Esophagus muscularis mucosa (tissue), 4 donors: Measurements from ENCODE around the gene CYSTM1. TPM values are rescaled to one million over a fixed set of nuclear protein-coding genes. Genes with fewer than 3 reads are reported as not detected.
"Not testable (repeated sequence)": the region's sequence is repeated elsewhere in the genome, so short reads cannot be mapped to it uniquely, and the experiment has no call there.

Experiments
- DNase-seq: peaks from one replicate; pipeline ENCODE4 v3.0.0-alpha.2; 2017; ENCODE audit errors: extremely low spot score
- H3K27ac ChIP-seq, 4 donors: fragments of 200-600 bp; sonication (generic); replicated peaks in 1 of 4; 1 replicate in 3 of 4; 2 replicates in 1 of 4; pipeline ENCODE4 v1.5.1; 2016 to 2019; ENCODE audit warnings: mild to moderate bottlenecking in 1 of 4
- H3K27me3 ChIP-seq, 4 donors: fragments of 200-600 bp; sonication (generic); one replicate each; pipeline versions ENCODE4 v1.5.1 to v1.6.0; 2016 to 2019
- H3K36me3 ChIP-seq, 4 donors: fragments of 200-600 bp; sonication (generic); one replicate each; pipeline ENCODE4 v1.5.1; 2016 to 2019
- H3K4me1 ChIP-seq, 4 donors: fragments of 200-600 bp; sonication (generic); one replicate each; pipeline ENCODE4 v1.5.1; 2016 to 2019
- H3K4me3 ChIP-seq, 4 donors: fragments of 200-600 bp; sonication (generic); 1 replicate in 2 of 4; 2 replicates in 2 of 4; pipeline ENCODE4 v1.5.1; 2016 to 2019; ENCODE audit warnings: mild to moderate bottlenecking in 4 of 4, moderate library complexity in 1 of 4
- H3K9me3 ChIP-seq, 4 donors: fragments of 200-600 bp; sonication (generic); 1 replicate in 3 of 4; 2 replicates in 1 of 4; pipeline ENCODE4 v1.5.1; 2016 to 2019
- CTCF ChIP-seq, 3 experiments: fragments of 200-600 bp in 2 of 3; fragments of 450-650 bp in 1 of 3; sonication (generic) in 2 of 3; IDR thresholded peaks; one replicate each; pipeline ENCODE4 v1.5.1; 2017 to 2019; ENCODE audit warnings: antibody characterized with exemption in 3 of 3, mild to moderate bottlenecking in 2 of 3, moderate library complexity in 1 of 3
- EP300 ChIP-seq: sonication (generic); formaldehyde crosslinking; IDR thresholded peaks from one replicate; pipeline ENCODE4 v1.6.1; 2017; ENCODE audit warnings: antibody characterized with exemption
- POLR2A ChIP-seq: fragments of 450-650 bp; IDR thresholded peaks from one replicate; pipeline ENCODE4 v1.6.1; 2017; ENCODE audit warnings: antibody characterized with exemption, moderate library complexity, mild to moderate bottlenecking, low read depth
- POLR2AphosphoS5 ChIP-seq, 2 donors: sonication (generic); formaldehyde crosslinking; IDR thresholded peaks; one replicate each; pipeline ENCODE4 v1.6.1; 2017; ENCODE audit warnings: antibody characterized with exemption in 2 of 2
- WGBS: methylation state at CpG from one replicate; pipeline ENCODE4 v1.1.5; 2018; 5-methylcytosine and 5-hydroxymethylcytosine counted together
- intact Hi-C: fragments of 100-400 bp; cut with DNase I; formaldehyde crosslinking; loops from one replicate; pipeline ENCODE4 v1.15.1; 2023
- total RNA-seq, 4 donors: library from RNA; depleted of rRNA; stranded (reverse); fragments of >200 nt; gene quantifications; one replicate each; pipeline versions ENCODE4 v1.1.0 to v1.2.1, GENCODE V29; 2016

CYSTM1 gene
- total RNA-seq, 4 donors from 2014 or later: 54.0 to 81.0 (median 67.8) TPM

GRCh38 chr5:140194662-140195061 lies 19.7 kb downstream of the CYSTM1 start:
- Histone ChIP-seq H3K27ac (no peak overlapping the region), H3K9me3 (no peaks in the 10 kb centered on the region), H3K27me3 (no peaks in the 10 kb centered on the region), H3K4me1 (peaks cover 14 to 34% (median 22%) of the 10 kb centered on the region in 4 donors), H3K36me3 (peaks cover 4 to 13% (median 10%) of the 10 kb centered on the region in 4 donors), H3K4me3 (no peak overlapping the region)
- TF ChIP-seq CTCF (IDR thresholded peaks at IDR 0.05) (no peak), POLR2AphosphoS5 (IDR thresholded peaks at IDR 0.05) (no peak), EP300 (no peak), POLR2A (no peak)
- intact Hi-C loops: loop anchor here (5.0 kb wide), 1 partner anchor 33 kb away; no protein-coding TSS in a partner anchor
- 57% methylated on average over 2 of the region's 2 CpGs for WGBS
- DNase-seq: no peak

- intact Hi-C loops: no loop called here
- WGBS: 66% methylated on average over 2 of the region's 2 CpGs
- no peak for DNase-seq
- no peak for TF ChIP-seq CTCF (IDR thresholded peaks at IDR 0.05)
- no peak for TF ChIP-seq POLR2AphosphoS5 (IDR thresholded peaks at IDR 0.05)
- no peak for TF ChIP-seq POLR2A
- no peak for TF ChIP-seq EP300
- Histone ChIP-seq H3K4me3 (no peak overlapping the region), H3K36me3 (peaks cover 4 to 13% (median 10%) of the 10 kb centered on the region in 4 donors), H3K9me3 (no peaks in the 10 kb centered on the region), H3K27me3 (no peaks in the 10 kb centered on the region), H3K4me1 (peaks cover 4 to 18% (median 6%) of the 10 kb centered on the region in 4 donors), H3K27ac (no peak overlapping the region)
Observed at GRCh38 chr5:140196115-140196814, 21.3 kb downstream of the CYSTM1 start.

- WGBS: 90% methylated on average over 2 of the region's 2 CpGs
- DNase-seq: no peak
- TF ChIP-seq POLR2A: no peak
- H3K9me3 ChIP-seq: no peaks in the 10 kb centered on the region
- peaks cover 4 to 13% (median 10%) of the 10 kb centered on the region in 4 donors for H3K36me3 ChIP-seq
- H3K4me3 ChIP-seq: no peak overlapping the region
- no peak overlapping the region for H3K27ac ChIP-seq
- intact Hi-C loops: no loop called here
- H3K27me3 ChIP-seq: no peaks in the 10 kb centered on the region
- peaks cover 0 to 12% (median under 1%) of the 10 kb centered on the region in 4 donors for H3K4me1 ChIP-seq
Observed at GRCh38 chr5:140197023-140197422, 22.0 kb downstream of the CYSTM1 start.

GRCh38 chr5:140198915-140199314 lies 23.9 kb downstream of the CYSTM1 start:
- H3K27me3 ChIP-seq, H3K4me3 ChIP-seq, H3K4me1 ChIP-seq, H3K27ac ChIP-seq, DNase-seq, H3K9me3 ChIP-seq, intact Hi-C loops: not testable (repeated sequence)
- WGBS: 100% methylated on average over 1 of the region's 1 CpG
- H3K36me3 ChIP-seq: peaks cover 4 to 13% (median 10%) of the 10 kb centered on the region in 4 donors

GRCh38 chr5:140202078-140202477 lies 27.1 kb downstream of the CYSTM1 start:
- no peak for TF ChIP-seq CTCF (IDR thresholded peaks at IDR 0.05)
- no peak for TF ChIP-seq EP300
- no peak for TF ChIP-seq POLR2AphosphoS5 (IDR thresholded peaks at IDR 0.05)
- no peak for TF ChIP-seq POLR2A
- DNase-seq: no peak
- Histone ChIP-seq H3K27me3 (no peaks in the 10 kb centered on the region), H3K4me3 (no peak overlapping the region), H3K9me3 (no peaks in the 10 kb centered on the region), H3K36me3 (peaks cover 0 to 3% (median 1%) of the 10 kb centered on the region in 4 donors), H3K4me1 (peaks cover 0 to 18% (median 11%) of the 10 kb centered on the region in 4 donors), H3K27ac (no peak overlapping the region)
- WGBS: 91% methylated on average over 4 of the region's 4 CpGs
- intact Hi-C loops: no loop called here
